CD8-positive, alpha-beta memory T cell (primary cell): ENCODE data around the gene TRAK2. TPM values are rescaled to one million over a fixed set of nuclear protein-coding genes. Genes with fewer than 3 reads are reported as not detected.

Source experiments
- CTCF ChIA-PET: fragments of 350-600 bp; sonication (Branson Sonifier 250); formaldehyde crosslinking; loops from one replicate; lab custom pipeline; 2021; ENCODE audit warnings: antibody characterized with exemption; lab: Charles Lee
- POLR2A ChIA-PET: fragments of 350-600 bp; sonication (Branson Sonifier 250); formaldehyde crosslinking; loops from one replicate; lab custom pipeline; 2021; ENCODE audit warnings: antibody characterized with exemption; lab: Charles Lee
- DNase-seq, 5 donors: peaks; one replicate each; pipeline versions ENCODE4 v3.0.0 to v3.0.0-alpha.2; 2020 to 2022; ENCODE audit warnings: mixed read lengths in 1 of 5
- H3K27ac ChIP-seq: one replicate; pipeline ENCODE4 v1.7.0; 2013; ENCODE audit warnings: low read depth, mild to moderate bottlenecking, low read length, moderate library complexity
- H3K27me3 ChIP-seq: 2 replicates; pipeline ENCODE4 v1.7.0; 2013; ENCODE audit warnings: low read length, mild to moderate bottlenecking; ENCODE audit not compliant: insufficient read depth, poor library complexity, severe bottlenecking
- H3K36me3 ChIP-seq: 2 replicates; pipeline ENCODE4 v1.7.0; 2013; ENCODE audit warnings: mild to moderate bottlenecking, low read length, moderate library complexity; ENCODE audit not compliant: insufficient read depth
- H3K4me1 ChIP-seq: 2 replicates; pipeline ENCODE4 v1.7.0; 2013; ENCODE audit warnings: mild to moderate bottlenecking, low read length, moderate library complexity; ENCODE audit not compliant: insufficient read depth
- H3K4me3 ChIP-seq: 2 replicates; pipeline ENCODE4 v1.7.0; 2013; ENCODE audit warnings: mild to moderate bottlenecking, low read length
- H3K9me3 ChIP-seq: 2 replicates; pipeline ENCODE4 v1.7.0; 2013; ENCODE audit warnings: mild to moderate bottlenecking, low read length
- H3K27ac Mint-ChIP-seq, 8 donors: one replicate each; pipeline ENCODE4 v1.8.0; 2020 to 2021; ENCODE audit warnings: mixed read lengths in 8 of 8, mild to moderate bottlenecking in 6 of 8, inconsistent platforms in 3 of 8, moderate library complexity in 3 of 8
- H3K27me3 Mint-ChIP-seq, 2 donors: one replicate each; pipeline ENCODE4 v1.8.0; 2020 to 2021; ENCODE audit warnings: mixed read lengths in 2 of 2, mild to moderate bottlenecking in 1 of 2, moderate library complexity in 1 of 2
- H3K36me3 Mint-ChIP-seq, 3 donors: one replicate each; pipeline ENCODE4 v1.8.0; 2020 to 2021; ENCODE audit warnings: mixed read lengths in 3 of 3, inconsistent platforms in 1 of 3, mild to moderate bottlenecking in 1 of 3
- H3K4me1 Mint-ChIP-seq, 3 donors: one replicate each; pipeline ENCODE4 v1.8.0; 2020 to 2021; ENCODE audit warnings: mixed read lengths in 3 of 3, inconsistent platforms in 1 of 3, mild to moderate bottlenecking in 1 of 3
- H3K4me3 Mint-ChIP-seq, 7 donors: one replicate each; pipeline ENCODE4 v1.8.0; 2020 to 2021; ENCODE audit warnings: mixed read lengths in 7 of 7, mild to moderate bottlenecking in 6 of 7, moderate library complexity in 4 of 7, inconsistent platforms in 2 of 7
- H3K9me3 Mint-ChIP-seq, 5 donors: one replicate each; pipeline ENCODE4 v1.8.0; 2020 to 2022; ENCODE audit warnings: mixed read lengths in 5 of 5, mild to moderate bottlenecking in 3 of 5, moderate library complexity in 2 of 5, inconsistent platforms in 1 of 5
- polyA plus RNA-seq: library from polyadenylated mRNA; unstranded; fragments of 300-500 nt; fragmentation: Illumina TruSeq; gene quantifications from one replicate; pipeline ENCODE4 v1.2.3, GENCODE V29; 2021
- total RNA-seq, 2 experiments: library from RNA; stranded (reverse); gene quantifications; one replicate each; pipeline ENCODE4 v1.2.3, GENCODE V29; 2021

Gene TRAK2
- total and polyA plus RNA-seq, 3 experiments from 2014 or later: 24.9 to 40.1 (median 26.0) TPM

DNA sequence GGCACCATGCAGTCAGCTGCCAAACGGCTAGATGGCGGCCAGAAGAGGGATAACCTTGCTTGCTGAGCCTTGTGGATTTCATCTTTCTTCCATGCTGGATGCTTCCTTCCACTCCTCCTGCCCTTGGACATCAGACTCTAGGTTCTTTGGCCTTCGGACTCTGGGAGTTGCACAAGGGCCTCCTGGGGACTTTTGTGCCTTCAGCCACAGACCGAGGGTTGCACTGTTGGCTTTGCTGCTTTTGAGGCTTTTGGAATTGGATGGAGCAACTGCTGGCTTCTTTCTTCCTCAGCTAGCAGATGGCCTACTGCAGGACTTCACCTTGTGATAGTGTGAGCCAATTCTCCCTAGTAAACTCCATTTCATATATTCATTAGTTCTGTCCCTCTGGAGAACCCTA, 31.3 kb upstream of the TRAK2 start:
- H3K27ac ChIP-seq: no peak overlapping the region
- Mint-ChIP-seq H3K36me3 (peaks cover 0 to 26% (median 3%) of the 10 kb centered on the region in 3 donors), H3K27me3 (peaks cover 0 to 5% of the 10 kb centered on the region in 2 donors), H3K27ac (no peak overlapping the region), H3K4me3 (no peak overlapping the region), H3K9me3 (peaks cover 0 to 4% (median 2%) of the 10 kb centered on the region in 5 donors), H3K4me1 (no peaks in the 10 kb centered on the region)
- no peak overlapping the region for H3K4me3 ChIP-seq
- H3K27me3 ChIP-seq: no peaks in the 10 kb centered on the region
- ChIA-PET POLR2A (interaction anchor here (0.5 kb wide), 1 partner anchor 554 kb away, joined by 3 read pairs; no protein-coding TSS in a partner anchor), CTCF (no interaction called here)
- no peaks in the 10 kb centered on the region for H3K36me3 ChIP-seq
- no peaks in the 10 kb centered on the region for H3K9me3 ChIP-seq
- no peak for DNase-seq
- H3K4me1 ChIP-seq: no peaks in the 10 kb centered on the region

DNA sequence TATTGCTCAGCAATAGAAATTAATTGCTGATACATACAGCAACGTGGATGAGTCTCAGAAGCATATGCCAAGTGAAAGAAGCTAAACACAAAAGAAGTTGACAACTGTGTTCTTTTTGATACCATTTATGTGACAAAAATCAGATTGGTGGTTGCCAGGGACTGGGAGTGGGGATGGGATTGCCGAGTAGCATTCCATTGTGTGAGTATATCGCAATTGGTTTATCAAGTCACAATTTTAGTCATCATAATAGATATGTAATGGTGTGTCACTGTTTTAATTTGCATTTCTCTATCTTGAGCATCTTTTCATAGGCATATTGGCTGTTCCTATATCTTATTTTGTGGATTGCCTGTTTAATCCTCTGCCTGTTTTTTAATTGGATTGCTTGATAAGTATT, 21.2 kb upstream of the TRAK2 start:
- H3K36me3 Mint-ChIP-seq: peaks cover 27 to 72% (median 39%) of the 10 kb centered on the region in 3 donors
- Histone ChIP-seq H3K36me3 (peaks cover 21% of the 10 kb centered on the region), H3K27ac (no peak overlapping the region), H3K4me1 (no peaks in the 10 kb centered on the region), H3K9me3 (no peaks in the 10 kb centered on the region), H3K4me3 (no peak overlapping the region), H3K27me3 (no peaks in the 10 kb centered on the region)
- H3K27me3 Mint-ChIP-seq: no peaks in the 10 kb centered on the region
- no peak for DNase-seq
- H3K9me3 Mint-ChIP-seq: no peaks in the 10 kb centered on the region
- H3K4me3 Mint-ChIP-seq: no peak overlapping the region
- H3K4me1 Mint-ChIP-seq: no peaks in the 10 kb centered on the region
- ChIA-PET POLR2A (no interaction called here), CTCF (interaction anchor here (0.6 kb wide), 1 partner anchor 1569 kb away, joined by 3 read pairs; no protein-coding TSS in a partner anchor)
- peak overlapping the region in 1 of 8 donors; percentile 65 for H3K27ac Mint-ChIP-seq

DNA sequence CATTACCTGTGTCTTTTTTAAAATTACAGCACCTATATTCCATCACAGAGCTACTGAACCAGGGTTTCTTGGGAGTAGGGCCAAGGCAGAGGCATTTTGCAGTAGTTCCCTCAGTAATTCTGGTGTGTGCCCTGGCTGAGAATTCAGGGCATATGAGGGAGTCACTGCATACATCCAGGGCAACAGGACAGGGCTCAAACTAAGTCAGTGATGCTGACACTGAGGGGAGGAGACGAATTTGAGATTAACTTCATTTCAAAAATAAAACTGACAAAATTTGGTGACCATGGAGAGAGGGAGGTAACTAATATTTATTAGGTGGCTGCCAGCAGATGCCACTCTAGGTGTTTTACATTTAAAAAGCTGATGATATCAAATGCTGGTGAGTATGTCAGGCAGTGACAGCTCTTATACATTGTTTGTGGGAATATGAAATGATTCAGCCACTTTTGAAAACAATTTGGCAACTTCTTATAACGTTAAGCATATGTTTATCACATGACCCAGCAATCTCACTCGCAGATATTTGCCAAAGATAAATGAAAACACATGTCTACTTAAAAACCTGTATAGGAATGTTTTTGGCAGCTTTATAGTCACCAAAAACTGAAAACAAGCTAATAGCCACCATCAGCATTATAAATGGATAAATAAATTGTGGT, 20.6 kb upstream of the TRAK2 start:
- peaks cover 21% of the 10 kb centered on the region for H3K36me3 ChIP-seq
- Mint-ChIP-seq H3K27me3 (no peaks in the 10 kb centered on the region), H3K4me1 (no peaks in the 10 kb centered on the region), H3K9me3 (no peaks in the 10 kb centered on the region), H3K4me3 (no peak overlapping the region), H3K27ac (no peak overlapping the region), H3K36me3 (peaks cover 27 to 74% (median 41%) of the 10 kb centered on the region in 3 donors)
- no peak overlapping the region for H3K27ac ChIP-seq
- H3K4me3 ChIP-seq: no peak overlapping the region
- no peaks in the 10 kb centered on the region for H3K4me1 ChIP-seq
- ChIA-PET POLR2A (no interaction called here), CTCF (interaction anchor here (0.6 kb wide), 1 partner anchor 1569 kb away, joined by 3 read pairs; no protein-coding TSS in a partner anchor)
- no peaks in the 10 kb centered on the region for H3K27me3 ChIP-seq
- no peaks in the 10 kb centered on the region for H3K9me3 ChIP-seq
- no peak for DNase-seq

DNA sequence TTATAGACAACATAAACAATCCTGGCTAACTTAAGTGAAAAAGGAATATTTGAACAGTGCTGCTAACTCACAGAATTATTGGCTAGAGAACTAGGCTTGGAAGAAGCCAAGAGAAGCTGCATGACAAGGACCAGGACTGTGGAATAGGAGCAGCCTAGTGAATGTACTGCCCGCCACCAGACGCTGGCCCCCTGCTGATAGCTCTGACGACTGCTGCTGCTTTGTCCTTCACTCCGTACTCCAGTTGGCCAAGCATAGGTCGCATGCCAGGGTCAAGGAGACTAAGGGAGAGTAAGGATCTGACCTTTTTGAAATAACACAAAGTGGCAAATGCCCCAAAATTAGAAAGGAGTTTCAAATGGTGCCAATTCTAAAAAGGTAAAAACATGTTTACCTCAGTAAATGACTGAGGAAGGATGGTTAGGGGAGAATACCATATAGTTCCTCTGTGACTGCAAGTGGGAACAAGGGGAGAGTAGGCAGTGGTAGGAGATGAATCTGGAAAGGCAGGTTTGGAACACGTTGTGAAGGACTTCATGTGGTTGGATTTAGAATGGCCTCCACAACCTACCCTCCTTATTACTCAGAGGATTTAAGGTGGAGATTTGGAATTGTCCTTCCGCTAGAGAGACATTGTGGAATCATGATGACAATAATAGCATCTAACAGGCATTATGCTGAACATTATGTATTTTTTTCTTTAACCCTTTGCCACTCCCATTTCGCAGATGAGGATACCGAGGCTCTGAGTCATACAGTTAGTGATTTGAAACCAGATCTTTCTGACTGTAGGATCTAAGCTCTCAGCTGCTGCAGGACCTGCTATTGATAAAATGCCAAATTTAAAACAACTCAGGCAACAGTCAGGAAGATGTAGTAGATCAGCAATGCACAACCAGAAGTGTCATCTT, 19.8 kb upstream of the TRAK2 start:
- H3K4me3 ChIP-seq: no peak overlapping the region
- peaks cover 21% of the 10 kb centered on the region for H3K36me3 ChIP-seq
- Mint-ChIP-seq H3K27ac (no peak overlapping the region), H3K9me3 (no peaks in the 10 kb centered on the region), H3K27me3 (no peaks in the 10 kb centered on the region), H3K4me1 (no peaks in the 10 kb centered on the region), H3K4me3 (no peak overlapping the region), H3K36me3 (peaks cover 27 to 80% (median 45%) of the 10 kb centered on the region in 3 donors)
- no peaks in the 10 kb centered on the region for H3K4me1 ChIP-seq
- DNase-seq: no peak
- no peak overlapping the region for H3K27ac ChIP-seq
- H3K27me3 ChIP-seq: no peaks in the 10 kb centered on the region
- H3K9me3 ChIP-seq: no peaks in the 10 kb centered on the region
- ChIA-PET CTCF (no interaction called here), POLR2A (no interaction called here)

DNA sequence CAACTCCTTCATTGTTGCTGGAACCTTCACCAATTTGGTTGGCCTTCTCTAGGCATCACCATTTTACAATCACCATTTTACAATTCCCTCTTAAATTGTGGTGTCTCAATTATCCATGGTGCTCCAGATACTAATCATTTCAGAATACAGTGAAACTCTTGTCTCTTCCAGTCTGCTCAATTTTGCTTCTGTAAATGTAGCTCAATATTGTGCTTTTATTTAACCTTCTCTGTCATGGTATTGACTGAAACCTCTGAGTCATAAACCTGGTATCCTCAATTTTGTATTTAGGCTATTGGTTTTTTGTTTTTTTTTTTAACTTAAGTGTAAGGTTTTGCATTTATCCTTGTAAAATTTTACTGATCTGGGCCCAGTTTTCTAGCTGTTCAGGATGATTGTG, 16.4 kb upstream of the TRAK2 start:
- Histone ChIP-seq H3K27ac (no peak overlapping the region), H3K4me3 (no peak overlapping the region), H3K36me3 (peaks cover 21% of the 10 kb centered on the region), H3K27me3 (no peaks in the 10 kb centered on the region), H3K4me1 (no peaks in the 10 kb centered on the region), H3K9me3 (no peaks in the 10 kb centered on the region)
- CTCF ChIA-PET: no interaction called here
- Mint-ChIP-seq H3K4me1 (peaks cover 0 to 5% (median 0%) of the 10 kb centered on the region in 3 donors), H3K27me3 (no peaks in the 10 kb centered on the region), H3K36me3 (peaks cover 22 to 77% (median 38%) of the 10 kb centered on the region in 3 donors), H3K27ac (no peak overlapping the region), H3K4me3 (no peak overlapping the region), H3K9me3 (no peaks in the 10 kb centered on the region)
- POLR2A ChIA-PET: no interaction called here
- DNase-seq: no peak

DNA sequence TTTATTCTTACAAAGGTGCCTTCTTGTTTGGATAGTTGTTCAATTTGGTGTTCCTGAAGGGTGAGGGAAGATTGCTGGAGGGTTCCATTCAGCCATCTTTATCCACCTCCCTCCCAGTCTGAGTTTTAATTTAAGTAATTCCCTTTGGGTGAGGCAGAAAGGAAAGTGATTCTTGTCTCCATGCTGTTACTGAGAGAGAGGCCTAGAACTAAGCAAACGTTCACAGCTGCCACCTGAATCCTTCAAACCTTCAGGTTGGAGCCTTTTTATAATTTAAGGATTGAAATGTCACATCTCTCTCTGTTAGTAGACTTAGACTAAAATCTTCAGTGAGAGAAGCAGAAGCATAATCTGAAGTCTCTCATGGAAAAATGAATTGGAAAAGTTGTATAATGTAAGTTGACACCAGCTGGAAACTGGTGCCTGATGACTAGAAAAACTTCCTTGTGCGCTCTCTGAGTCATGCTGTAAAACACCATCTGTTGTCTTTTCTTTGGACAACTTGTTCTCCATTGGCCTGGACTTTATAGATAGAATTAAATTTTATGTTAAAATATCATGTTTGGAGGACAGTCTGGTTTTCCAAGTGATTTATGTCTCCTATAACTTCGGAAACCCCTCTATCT, 14.9 kb upstream of the TRAK2 start:
- DNase-seq: no peak
- Histone ChIP-seq H3K4me1 (no peaks in the 10 kb centered on the region), H3K9me3 (no peaks in the 10 kb centered on the region), H3K4me3 (no peak overlapping the region), H3K36me3 (peaks cover 20% of the 10 kb centered on the region), H3K27ac (no peak overlapping the region), H3K27me3 (no peaks in the 10 kb centered on the region)
- Mint-ChIP-seq H3K4me1 (peaks cover 0 to 10% (median 6%) of the 10 kb centered on the region in 3 donors), H3K9me3 (no peaks in the 10 kb centered on the region), H3K27ac (peak overlapping the region in 1 of 8 donors; percentile 40), H3K4me3 (no peak overlapping the region), H3K36me3 (peaks cover 30 to 78% (median 42%) of the 10 kb centered on the region in 3 donors), H3K27me3 (no peaks in the 10 kb centered on the region)
- POLR2A ChIA-PET: interaction anchor here (0.5 kb wide), 1 partner anchor 17 kb away, joined by 3 read pairs; no protein-coding TSS in a partner anchor
- CTCF ChIA-PET: no interaction called here

DNA sequence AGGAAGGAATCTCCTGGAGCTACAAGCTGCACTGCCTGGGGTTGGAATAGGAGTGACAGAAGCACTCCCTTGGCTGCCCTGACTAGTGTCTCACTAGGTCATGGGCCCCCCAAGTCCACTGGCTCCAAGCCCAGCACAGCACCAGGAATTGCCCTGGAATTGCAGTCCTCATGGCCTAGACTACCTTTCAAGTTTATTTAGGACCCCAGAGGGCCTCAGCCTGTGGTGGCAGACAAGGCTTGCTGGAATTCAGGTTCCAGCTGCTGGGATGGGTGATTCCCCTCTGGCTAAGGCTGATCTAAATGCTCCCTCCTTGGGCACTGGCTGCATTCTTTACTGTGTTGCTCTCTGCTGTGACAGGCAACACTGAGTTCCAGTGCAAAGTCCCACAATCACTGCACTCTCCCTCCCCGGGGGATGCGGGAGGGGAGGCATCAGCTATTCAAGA, 14.3 kb upstream of the TRAK2 start:
- no peaks in the 10 kb centered on the region for H3K4me1 ChIP-seq
- peaks cover 0 to 10% (median 6%) of the 10 kb centered on the region in 3 donors for H3K4me1 Mint-ChIP-seq
- no peaks in the 10 kb centered on the region for H3K9me3 ChIP-seq
- H3K9me3 Mint-ChIP-seq: peaks cover 0 to 2% (median 0%) of the 10 kb centered on the region in 5 donors
- H3K27ac ChIP-seq: no peak overlapping the region
- H3K4me3 ChIP-seq: no peak overlapping the region
- no peak for DNase-seq
- H3K36me3 Mint-ChIP-seq: peaks cover 26 to 75% (median 39%) of the 10 kb centered on the region in 3 donors
- POLR2A ChIA-PET: interaction anchor here (0.5 kb wide), 1 partner anchor 16 kb away, joined by 3 read pairs; no protein-coding TSS in a partner anchor
- H3K27me3 Mint-ChIP-seq: no peaks in the 10 kb centered on the region
- no peak overlapping the region for H3K27ac Mint-ChIP-seq
- CTCF ChIA-PET: no interaction called here
- H3K27me3 ChIP-seq: no peaks in the 10 kb centered on the region
- H3K36me3 ChIP-seq: peaks cover 14% of the 10 kb centered on the region
- no peak overlapping the region for H3K4me3 Mint-ChIP-seq
